HUDEP-2 (cell line): ENCODE data around the gene TMEM213.

ENCODE experiments used
- DNase-seq, 76 experiments: peaks; one replicate each; lab custom pipeline; 2025; ENCODE audit not compliant: unreplicated experiment in 76 of 76; lab: John Stamatoyannopoulos, UW

TMEM213 gene, protein sequence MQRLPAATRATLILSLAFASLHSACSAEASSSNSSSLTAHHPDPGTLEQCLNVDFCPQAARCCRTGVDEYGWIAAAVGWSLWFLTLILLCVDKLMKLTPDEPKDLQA

DNA sequence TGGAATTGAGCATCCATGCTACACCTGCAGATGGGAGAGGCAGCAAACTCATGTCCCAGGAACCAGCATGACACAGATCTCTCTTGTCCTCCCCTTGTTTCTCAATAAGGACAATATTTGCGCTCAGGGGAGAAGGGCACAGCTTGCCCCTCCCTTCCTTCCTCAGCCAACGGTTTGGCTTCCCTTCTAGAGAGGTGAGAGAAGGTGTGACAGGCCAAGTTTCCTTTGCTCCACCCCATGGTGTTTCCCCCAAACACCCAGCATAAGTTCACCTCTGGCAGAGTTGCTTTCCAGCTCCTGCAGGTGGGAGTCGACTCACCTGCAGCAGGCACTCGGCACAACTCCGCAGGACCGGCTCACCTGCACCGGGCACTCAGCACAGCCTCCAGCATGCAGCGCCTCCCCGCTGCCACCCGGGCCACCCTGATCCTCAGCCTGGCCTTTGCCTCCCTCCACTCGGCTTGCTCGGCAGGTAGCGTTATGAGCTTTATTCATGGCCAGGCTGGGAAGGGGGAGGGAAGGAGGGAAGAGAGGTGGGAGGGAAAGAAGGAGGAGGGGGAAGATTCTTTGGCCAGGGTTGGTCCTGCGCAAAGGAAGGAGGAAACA, at the start of gene TMEM213, which contains the start of gene ATP6V0A4:
TSS of gene TMEM213 (plus strand) at position 280 of the 606 bp plus-strand sequence. CDS start at position 391, 111 bp downstream.
TSS of gene ATP6V0A4 (minus strand) at position 482 of the 606 bp plus-strand sequence. CDS start 26,949 bp downstream, outside the sequence.
- no peak for DNase-seq

DNA sequence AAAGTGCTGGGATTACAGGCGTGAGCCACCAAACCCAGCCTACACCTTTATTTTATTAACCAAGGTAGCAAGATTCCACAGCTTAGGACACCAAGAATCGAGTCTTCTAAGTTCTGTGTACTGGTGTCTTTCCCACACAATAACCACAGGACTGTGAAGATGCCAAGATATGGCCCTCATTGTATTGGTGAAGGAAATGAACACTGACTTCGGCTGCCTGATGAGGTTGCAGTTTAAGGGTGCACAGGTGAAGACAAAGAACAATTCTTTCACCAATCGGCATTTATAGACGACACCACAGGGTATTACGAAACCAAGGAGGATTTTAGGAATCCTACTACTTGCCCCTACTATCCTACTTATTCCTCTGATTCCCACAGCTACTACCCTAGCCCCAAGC, 49.1 kb upstream of the TMEM213 start:
- DNase-seq: no peak

DNA sequence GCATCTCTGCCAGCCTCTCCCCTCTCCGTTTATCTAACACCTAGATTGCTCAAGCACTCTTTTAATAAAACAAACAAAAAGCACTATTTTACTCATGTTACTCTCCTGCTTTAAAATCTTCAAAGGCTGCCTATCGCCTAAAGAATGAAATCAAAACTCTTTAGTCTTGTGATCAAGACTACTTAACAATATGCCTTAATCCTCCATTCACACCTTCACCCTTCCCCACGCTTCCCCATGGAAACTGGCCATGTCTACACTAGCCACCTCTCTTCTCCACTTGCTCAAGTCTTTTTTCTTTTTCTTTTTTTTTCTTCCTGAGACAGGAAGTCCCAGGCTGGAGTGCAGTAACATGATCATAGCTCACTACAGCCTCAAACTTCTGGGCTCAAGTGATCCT, 47.8 kb upstream of the TMEM213 start:
- no peak for DNase-seq

DNA sequence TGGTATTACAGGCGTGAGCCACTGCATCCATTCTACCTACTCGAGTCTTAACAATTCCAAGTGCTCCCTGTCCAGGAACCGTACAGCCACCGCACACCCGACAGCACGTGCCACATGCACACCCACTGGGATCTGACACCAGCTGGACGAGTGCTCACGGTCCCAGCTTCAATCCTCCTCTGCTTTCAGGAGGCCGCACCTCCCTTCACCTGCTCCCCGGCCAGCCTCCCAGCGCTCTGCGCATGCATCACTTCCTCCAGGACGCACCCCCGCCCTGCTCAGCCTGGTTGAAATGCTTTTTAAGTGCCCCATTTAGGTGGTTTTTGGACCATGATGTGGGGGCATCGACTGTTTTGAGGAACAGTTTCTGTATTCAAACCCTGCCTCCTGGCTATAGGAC, 47.3 kb upstream of the TMEM213 start:
- no peak for DNase-seq

DNA sequence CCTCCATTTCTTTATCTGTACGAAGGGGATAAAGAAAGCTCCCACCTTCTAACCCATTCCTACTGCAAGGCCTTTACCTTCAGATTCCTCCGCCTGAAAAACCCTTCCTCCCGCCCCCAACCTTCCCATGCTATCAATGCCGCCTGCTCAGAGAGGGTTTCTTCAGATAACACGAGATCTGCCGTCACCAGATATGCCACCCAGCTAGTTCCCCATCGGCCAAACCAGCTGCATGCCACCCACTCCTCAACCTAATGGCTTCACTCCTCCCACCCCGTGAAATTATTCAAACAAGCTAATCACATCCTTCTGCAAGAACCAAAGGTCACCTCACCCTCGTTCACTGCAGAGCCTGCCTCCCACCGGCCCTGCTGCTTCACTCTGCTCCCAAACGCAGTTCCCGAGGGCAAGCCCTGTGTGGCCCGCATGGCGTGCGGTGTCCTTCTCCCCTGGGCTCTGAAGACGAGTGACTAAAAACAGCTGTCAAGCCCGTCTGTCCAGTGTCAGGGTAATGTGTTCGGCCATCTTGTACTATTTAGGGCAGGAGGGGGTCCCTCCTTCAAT, 46.8 kb upstream of the TMEM213 start:
- DNase-seq: peak in 2 of 76 experiments; percentile 3 to 4

DNA sequence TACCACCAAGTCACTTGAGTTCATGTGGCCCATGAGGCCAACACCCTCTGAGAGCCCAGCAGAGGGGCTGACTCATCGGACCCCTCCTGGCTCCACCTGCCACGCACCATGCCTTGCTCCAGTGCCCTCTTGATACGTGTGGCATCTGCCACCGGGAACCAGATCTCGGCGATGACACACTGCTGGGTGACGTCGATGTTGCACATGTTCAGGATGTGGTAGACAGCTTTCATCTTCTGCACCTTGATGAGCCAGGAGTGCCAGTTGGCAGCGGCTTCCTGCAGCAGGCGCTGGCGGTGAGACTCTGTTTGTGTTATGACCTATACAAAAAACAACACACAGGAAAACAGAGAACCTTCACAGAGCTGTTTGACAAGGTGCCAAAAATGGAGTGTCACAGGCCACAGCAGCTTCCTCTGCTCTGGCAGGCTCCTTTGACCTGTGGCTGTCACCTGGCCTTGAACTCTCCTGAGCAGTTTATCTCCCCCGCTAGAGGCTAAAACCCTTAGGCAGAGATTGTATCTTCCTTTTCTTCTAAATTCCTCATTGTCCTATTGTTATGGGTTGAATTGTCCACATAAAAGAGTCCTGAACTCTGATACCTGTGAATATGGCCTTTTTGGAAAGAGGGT, 45.2 kb upstream of the TMEM213 start:
- DNase-seq: peak in 3 of 76 experiments; percentile 5 to 35 (median 7)

DNA sequence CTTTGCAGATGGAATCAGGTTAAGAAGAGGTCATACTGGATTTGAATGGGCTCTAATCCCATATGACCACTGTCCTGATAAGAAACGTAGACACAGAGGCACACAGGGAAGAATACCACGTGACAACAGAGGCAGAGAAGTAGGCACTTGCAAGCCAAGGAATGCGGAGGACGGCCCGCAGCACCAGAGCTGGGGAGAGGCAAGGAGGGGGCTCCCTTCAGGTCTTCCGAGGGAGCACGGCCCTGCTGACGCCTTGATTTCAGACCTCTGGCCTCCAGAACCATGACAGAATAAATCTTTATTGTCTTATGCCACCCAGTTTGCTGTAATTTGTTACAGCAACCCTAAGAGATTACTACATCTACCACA, 44.7 kb upstream of the TMEM213 start:
- no peak for DNase-seq

DNA sequence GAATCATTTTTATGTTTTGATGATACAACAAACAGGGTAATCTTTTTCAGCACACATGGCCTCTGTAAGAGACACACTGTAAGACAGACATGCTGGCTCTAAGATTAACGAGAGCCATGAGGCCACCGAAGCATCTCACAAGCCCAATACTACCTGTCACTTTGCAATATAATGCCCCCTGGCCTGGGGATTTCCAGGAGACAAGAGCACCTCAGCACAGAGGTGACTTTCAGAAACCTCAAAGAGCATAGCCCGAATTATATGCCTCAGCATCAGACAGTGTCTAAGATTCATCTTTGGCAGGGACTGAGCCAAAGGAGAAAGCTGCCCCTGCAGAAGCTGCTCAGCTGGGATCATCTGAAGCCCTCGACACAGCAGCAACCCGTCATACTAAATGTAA, 44.2 kb upstream of the TMEM213 start:
- no peak for DNase-seq

DNA sequence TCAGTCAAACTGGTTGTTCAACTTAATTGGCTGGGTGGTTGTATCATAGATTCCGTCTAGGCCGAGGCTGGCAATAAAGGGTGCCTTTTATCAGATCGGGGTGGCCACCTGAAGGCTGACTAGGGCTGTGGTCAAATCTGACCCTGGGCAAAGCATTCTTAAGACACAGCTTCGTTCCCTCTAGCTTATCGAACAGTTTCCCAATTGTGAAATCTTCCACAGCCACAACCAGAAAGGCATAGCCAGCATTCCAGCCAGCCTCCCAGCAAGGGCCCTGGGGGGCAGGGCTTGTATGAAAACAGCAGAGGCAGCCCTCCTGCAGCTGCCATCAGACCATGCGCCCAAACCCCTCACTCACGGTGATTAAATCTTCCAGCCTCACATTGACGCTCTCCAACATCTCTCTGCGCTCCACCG, 42.5 kb upstream of the TMEM213 start:
- DNase-seq: no peak

DNA sequence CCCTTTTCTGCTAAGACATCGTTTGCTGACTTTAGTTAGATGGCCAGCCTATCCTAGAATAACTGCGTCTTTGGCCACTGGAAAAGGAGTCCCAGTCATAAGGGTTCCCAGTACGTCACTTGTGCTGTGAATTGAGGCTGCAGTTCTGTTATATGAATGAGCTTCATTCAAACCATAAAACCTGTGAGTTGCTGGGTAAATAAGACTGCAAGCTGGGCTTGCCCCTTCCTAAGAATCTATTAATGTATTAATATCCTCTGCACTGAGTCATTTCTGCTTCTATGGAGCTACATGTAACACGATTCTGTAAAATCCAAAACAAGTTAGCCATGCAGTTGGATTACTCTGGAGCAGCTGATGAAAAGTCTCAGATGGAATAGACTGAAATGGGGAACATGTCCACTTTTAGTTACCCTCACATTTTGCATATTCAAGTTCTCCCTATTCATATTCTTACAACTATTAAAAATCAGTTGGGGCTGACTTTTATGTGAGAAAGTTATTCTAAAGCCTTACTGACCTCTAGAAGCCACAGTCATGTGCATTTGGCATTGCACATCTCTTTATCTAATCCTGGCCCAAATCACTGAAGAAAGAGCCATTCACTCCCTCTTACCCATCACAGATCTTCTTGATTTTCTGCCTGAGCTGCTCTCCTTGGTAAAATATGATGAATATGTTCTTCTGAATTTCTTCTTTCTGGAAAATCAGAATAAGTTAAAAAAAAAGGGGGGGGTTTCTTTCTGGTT, 41.8 kb upstream of the TMEM213 start:
- no peak for DNase-seq

DNA sequence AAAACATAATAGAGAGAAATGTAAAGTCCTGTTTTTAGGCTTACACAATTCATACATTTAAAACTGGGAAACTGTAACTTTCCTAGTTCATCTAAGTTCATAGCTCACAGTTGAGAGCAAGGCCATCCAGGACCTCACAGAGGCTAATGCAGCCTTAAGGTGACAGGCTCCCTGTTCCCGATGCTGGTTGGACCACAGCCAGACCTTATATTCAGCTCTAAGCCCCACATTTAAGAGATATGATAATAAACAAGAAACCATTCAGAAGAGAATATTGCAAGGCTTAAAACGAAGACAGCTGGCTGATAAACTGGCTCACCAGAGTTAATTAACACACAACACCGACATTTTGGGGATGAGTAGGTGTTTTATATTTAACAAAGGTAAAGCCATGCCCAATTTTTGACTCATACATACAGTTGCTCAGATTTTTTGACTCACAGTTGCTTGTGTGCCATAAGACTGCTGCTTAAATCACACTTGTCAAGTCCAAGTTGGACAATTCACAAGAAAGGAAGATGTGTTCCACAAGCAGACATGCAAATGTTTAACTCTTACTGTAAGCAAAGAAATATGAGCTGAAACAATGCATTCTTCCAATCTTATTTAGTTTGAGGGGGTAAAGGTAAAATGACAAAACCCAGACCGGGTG, 41.1 kb upstream of the TMEM213 start:
- DNase-seq: no peak

DNA sequence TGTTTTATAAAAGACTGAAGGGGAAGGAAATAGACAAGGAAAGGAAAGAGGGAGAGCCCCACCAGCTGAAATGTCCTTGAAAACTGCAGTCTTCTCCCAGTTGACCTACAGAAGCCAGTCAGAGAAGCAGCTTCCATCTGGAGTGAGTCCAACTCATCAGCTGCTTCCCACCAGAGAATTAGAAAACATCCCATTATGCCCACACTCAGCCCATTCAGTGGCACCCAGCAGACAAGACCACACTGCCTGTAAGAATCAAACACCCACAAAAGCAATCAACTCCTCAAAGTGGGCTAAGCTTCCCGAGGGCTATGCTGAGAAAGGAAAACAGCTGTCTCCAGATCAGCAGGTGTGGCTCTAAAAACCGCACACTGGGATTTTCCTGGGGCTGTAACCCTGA, 29.6 kb upstream of the TMEM213 start:
- DNase-seq: no peak

DNA sequence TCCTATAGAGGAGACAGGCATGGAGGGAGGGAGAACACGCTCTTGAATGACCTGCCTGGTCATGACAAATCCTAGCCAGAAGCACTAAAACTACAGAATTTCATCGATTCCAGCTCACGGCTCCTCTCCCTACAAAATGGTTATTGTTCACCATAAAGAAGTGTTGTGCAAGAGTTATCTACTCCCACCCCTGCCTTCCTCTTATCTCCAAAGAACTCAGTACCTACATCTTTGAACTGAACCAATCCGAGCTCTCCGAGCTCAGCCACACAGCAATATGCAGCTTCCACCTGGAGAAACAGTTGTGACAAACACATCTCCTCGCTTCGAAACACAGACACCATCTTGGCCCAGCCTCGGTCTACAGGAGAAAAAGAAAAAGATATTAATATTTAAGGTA, 26.9 kb upstream of the TMEM213 start:
- no peak for DNase-seq

DNA sequence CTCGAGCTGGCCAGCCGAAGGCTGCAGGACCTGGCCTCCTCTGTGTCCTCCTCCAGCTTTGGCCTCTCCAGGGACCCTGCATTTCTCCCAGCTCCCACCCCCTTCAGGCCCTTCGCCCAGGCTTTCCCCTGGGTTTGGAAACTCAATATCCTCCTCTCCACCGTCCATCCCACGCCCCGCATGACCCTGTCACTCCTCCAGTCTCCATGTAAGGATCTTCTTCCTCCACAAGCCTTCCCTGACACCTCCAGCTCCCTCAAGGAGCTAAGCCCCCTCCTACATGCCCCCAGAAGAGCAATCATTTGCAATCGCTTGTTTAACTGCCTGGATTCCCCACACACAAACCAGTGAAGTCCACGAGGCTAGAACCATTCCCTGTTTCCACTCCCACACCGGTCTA, 24.6 kb upstream of the TMEM213 start:
- DNase-seq: no peak

DNA sequence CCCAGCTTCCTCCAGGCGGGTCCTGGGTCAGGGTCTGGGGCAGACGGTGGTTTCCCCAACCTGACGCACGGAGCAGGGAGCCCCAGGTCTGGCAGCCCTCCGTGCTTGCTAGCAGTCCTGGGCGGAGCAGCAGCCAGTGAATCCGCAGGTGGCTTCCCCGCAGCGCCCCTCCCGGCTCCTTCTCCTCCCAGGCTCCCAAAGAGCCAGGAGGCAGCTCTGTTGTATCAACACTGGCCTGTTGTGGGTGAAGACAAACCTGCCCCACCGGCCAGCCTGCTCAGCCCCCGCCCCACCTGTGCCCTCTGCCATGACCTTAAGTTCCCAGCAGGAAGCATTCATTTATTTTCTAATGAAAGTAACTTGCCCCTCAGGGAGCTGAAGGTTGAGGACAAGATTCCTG, 24.0 kb upstream of the TMEM213 start:
- DNase-seq: no peak

DNA sequence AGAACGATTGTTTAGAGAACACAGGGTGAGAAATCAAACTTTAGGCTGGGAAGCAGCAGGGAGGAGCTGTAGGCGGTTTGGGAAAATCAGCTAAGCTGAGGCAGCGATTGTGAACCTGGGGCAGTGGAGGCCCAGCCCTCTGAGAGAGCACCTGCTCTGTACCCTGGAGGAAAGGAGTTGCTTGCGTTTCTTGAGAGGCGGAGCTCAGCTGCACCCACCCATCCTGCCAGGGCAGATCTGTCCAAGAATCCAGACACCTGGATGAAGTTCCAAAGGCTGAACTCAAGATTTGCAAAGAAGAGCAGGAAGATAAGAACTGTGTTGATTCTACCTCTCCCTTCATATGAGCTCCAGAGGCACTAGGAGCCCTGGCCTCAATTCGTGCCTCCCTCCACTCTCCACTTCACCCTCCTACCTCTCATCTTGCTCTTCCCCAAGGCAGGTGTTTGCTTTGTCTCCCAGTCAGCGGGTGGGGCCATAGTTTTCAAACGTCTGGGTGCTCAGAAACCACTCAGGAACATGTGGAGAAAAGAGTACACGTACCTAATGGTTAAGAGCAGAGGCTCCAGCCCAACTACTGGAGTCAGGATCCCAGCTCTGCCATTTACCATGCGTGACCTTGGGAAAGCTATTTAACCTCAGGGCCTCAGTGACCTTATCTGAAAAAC, 21.5 kb upstream of the TMEM213 start:
- DNase-seq: no peak

DNA sequence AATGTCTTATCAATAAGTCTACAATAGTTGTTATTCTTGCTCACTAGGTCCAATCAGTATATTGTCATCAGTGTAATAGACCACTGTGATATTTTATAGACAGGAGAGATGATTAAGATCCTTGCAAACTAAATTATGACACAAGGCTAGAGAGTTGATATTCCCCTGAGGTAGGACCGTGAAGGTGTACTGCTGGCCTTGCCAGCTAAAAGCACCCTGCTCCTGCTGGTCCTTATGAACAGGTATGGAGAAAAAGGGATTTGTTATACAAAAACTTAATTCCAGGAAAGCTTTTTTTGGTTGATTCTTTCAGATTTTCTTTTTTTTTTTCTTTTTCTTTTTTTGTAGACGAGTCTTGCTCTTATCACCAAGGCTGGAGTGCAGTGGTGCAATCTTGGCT, 16.8 kb upstream of the TMEM213 start:
- DNase-seq: no peak

DNA sequence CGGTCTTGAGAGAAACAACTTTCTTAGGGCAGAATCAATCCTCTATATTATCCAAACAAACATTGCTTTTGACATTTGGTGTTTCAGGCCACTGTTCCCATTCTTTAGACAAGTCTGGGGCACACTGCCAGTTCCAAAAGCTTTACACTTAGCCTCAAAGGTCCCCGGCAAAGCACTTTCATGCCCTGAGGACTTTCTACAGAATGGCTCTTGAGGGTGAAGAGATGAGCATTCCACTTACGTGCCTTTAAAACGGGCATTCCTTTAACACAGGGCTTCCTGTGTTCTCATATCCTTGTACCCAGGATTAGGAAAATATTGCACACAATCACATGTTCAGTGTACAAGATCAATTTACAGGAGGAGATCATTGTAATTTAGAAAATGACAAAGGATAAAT, 13.1 kb upstream of the TMEM213 start:
- DNase-seq: no peak

DNA sequence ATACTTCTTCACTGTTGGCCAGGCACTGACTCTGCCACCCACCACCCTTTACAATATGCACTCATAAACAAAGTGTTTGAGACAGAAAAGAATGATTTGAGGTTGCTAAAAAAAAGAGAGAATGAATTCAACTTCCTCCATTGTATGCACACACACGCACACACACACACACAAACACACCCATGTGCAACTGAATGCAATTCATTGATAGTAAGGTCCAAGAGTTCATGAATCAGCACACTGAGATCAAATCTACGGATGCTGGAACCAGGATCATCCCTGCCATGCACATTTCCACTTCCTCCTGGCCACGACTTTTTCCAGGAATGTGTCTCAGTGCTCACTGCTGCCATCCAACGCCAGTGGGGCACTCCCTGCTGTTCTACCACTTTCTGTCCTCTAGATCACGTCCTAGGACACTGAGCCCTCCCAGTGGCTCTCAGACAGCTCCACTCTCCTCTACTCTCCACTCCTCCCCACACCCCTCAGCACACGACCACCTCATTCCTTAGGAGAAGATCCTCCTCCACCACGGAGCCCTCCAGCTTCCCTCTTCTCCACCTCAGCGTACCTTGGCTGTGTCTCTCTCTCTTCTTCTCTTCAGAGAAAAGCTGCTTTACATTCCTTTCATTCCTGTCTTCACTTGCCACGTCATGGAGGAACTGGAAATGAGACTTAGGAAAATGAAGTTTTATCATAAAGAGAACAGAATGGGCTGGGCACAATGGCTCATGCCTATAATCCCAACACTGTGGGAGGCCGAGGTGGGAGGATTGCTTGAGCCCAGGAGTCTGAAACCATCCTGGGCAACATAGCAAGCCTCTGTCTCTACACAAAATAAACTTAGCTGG, 12.0 kb upstream of the TMEM213 start:
- no peak for DNase-seq
